ENCODE data around the gene FIS1. TPM values are rescaled to one million over a fixed set of nuclear protein-coding genes. Genes with fewer than 3 reads are reported as not detected.

Gene FIS1
- polyA plus RNA-seq, 1 of the 3 experiments (the other 2 are of a cell fraction): 1,313 TPM

GRCh38 chr7:101234636-101235035 lies 10.2 kb downstream of the FIS1 start:
- ChIA-PET POLR2A (interaction anchor here (0.6 to 3.4 kb wide), 5 partner anchors 9 to 1033 kb away, joined by 3 to 15 read pairs (median 3); partner anchors contain the start of gene ZNHIT1), CTCF (interaction anchor here (0.6 to 4.7 kb wide), 15 partner anchors 9 to 308 kb away, joined by 3 to 30 read pairs (median 4); partner anchors contain the start of genes PLOD3 and ZNHIT1)
- peaks cover 6% of the 10 kb centered on the region for H3F3A ChIP-seq (replicated peaks; ENCODE audit: insufficient read depth)
- peaks cover 0 to 5% of the 10 kb centered on the region in 2 experiments; a peak in 1 of 4 replicates for H3K4me1 ChIP-seq (ENCODE audit: control insufficient read depth in 1 of 2, insufficient read depth in 2 of 2, low read depth in 1 of 2, low read length in 1 of 2)
- H2AFZ ChIP-seq (ENCODE audit: low read depth): no peak overlapping the region
- H4K20me1 ChIP-seq (ENCODE audit: insufficient read depth): no peaks in the 10 kb centered on the region
- 94% methylated on average over 5 of the region's 5 CpGs for WGBS (ENCODE audit: low lambda C conversion rate)
- no peak overlapping the region for H3K9ac ChIP-seq
- DNase-seq: peak; percentile 41
- H3K27me3 ChIP-seq (ENCODE audit: insufficient read depth): no peaks in the 10 kb centered on the region
- H3K36me3 ChIP-seq (replicated peaks in 1 of 2; ENCODE audit: control insufficient read depth in 1 of 2, insufficient read depth in 2 of 2, low read length in 1 of 2): peaks cover 7 to 36% of the 10 kb centered on the region in 2 experiments
- H3K4me2 ChIP-seq: no peak overlapping the region
- no peaks in the 10 kb centered on the region for H3K9me3 ChIP-seq
- no peak overlapping the region for H3K4me3 ChIP-seq (ENCODE audit: low read depth in 2 of 2, low read length in 1 of 2)
- no peaks in the 10 kb centered on the region for H3K79me2 ChIP-seq (ENCODE audit: insufficient read depth)
- TF ChIP-seq FOSL2 (IDR thresholded peaks at IDR 0.05; ENCODE audit: borderline replicate concordance, low read depth) (no peak), SMC3 (IDR thresholded peaks at IDR 0.05; ENCODE audit: low read depth, low read length) (no peak), USF1 (IDR thresholded peaks at IDR 0.05; ENCODE audit: borderline replicate concordance, low read depth) (no peak), FOXM1 (IDR thresholded peaks at IDR 0.05; ENCODE audit: low read depth) (no peak), POLR2AphosphoS5 (IDR thresholded peaks at IDR 0.05; ENCODE audit: low read depth, low read length) (no peak), FOXJ3 (CRISPR knock-in tag; IDR thresholded peaks at IDR 0.05) (no peak)
- no peaks in the 10 kb centered on the region for H3K9me2 ChIP-seq
- H3K27ac ChIP-seq (ENCODE audit: low read depth in 2 of 2, low read length in 1 of 2): no peak overlapping the region

GRCh38 chr7:101233907-101234547 lies 10.9 kb downstream of the FIS1 start:
- no peaks in the 10 kb centered on the region for H3K27me3 ChIP-seq (ENCODE audit: insufficient read depth)
- 95% methylated on average over 21 of the region's 21 CpGs for WGBS (ENCODE audit: low lambda C conversion rate)
- H3K4me1 ChIP-seq (ENCODE audit: control insufficient read depth in 1 of 2, insufficient read depth in 2 of 2, low read depth in 1 of 2, low read length in 1 of 2): peaks cover 0 to 5% of the 10 kb centered on the region in 2 experiments; a peak in 1 of 4 replicates
- CTCF ChIA-PET: interaction anchor here (1.2 to 4.7 kb wide), 11 partner anchors 10 to 207 kb away, joined by 3 to 30 read pairs (median 5); partner anchors contain the start of genes PLOD3 and ZNHIT1
- H3K36me3 ChIP-seq (replicated peaks in 1 of 2; ENCODE audit: control insufficient read depth in 1 of 2, insufficient read depth in 2 of 2, low read length in 1 of 2): peaks cover 11 to 30% of the 10 kb centered on the region in 2 experiments
- H3K9me2 ChIP-seq: no peaks in the 10 kb centered on the region
- H3K9ac ChIP-seq: no peak overlapping the region
- H4K20me1 ChIP-seq (ENCODE audit: insufficient read depth): no peaks in the 10 kb centered on the region
- DNase-seq: peak; percentile 33
- no peak overlapping the region for H2AFZ ChIP-seq (ENCODE audit: low read depth)
- TF ChIP-seq REST (IDR thresholded peaks at IDR 0.05; ENCODE audit: low read depth, low read length) (no peak), TAF1 (IDR thresholded peaks at IDR 0.05; ENCODE audit: borderline replicate concordance, low read depth, low read length) (no peak), GATA2 (CRISPR knock-in tag; IDR thresholded peaks at IDR 0.05) (no peak), SIN3A (IDR thresholded peaks at IDR 0.05; ENCODE audit: borderline replicate concordance, low read depth, low read length) (no peak), MEF2A (IDR thresholded peaks at IDR 0.05; ENCODE audit: borderline replicate concordance, low read depth) (no peak), MAX (IDR thresholded peaks at IDR 0.05; ENCODE audit: low read depth) (no peak), RCOR1 (IDR thresholded peaks at IDR 0.05; ENCODE audit: low read length) (no peak), SMC3 (IDR thresholded peaks at IDR 0.05; ENCODE audit: low read depth, low read length) (no peak), USF2 (IDR thresholded peaks at IDR 0.05; ENCODE audit: borderline replicate concordance, low read depth, low read length) (no peak), POLR2AphosphoS5 (IDR thresholded peaks at IDR 0.05; ENCODE audit: low read depth, low read length) (no peak), MXI1 (IDR thresholded peaks at IDR 0.05; ENCODE audit: low read depth, low read length) (no peak), FOXM1 (IDR thresholded peaks at IDR 0.05; ENCODE audit: low read depth) (no peak), PBX3 (IDR thresholded peaks at IDR 0.05) (no peak), NRF1 (IDR thresholded peaks at IDR 0.05; ENCODE audit: low read depth, low read length) (no peak), TCF12 (IDR thresholded peaks at IDR 0.05) (no peak)
- no peak overlapping the region for H3K4me3 ChIP-seq (ENCODE audit: low read depth in 2 of 2, low read length in 1 of 2)
- H3F3A ChIP-seq (replicated peaks; ENCODE audit: insufficient read depth): peaks cover 6% of the 10 kb centered on the region
- no peaks in the 10 kb centered on the region for H3K79me2 ChIP-seq (ENCODE audit: insufficient read depth)
- no peak overlapping the region for H3K27ac ChIP-seq (ENCODE audit: low read depth in 2 of 2, low read length in 1 of 2)
- H3K4me2 ChIP-seq: no peak overlapping the region
- POLR2A ChIA-PET: interaction anchor here (0.6 to 3.4 kb wide), 3 partner anchors 10 to 1034 kb away, joined by 3 to 15 read pairs (median 4); partner anchors contain the start of genes PLOD3 and ZNHIT1
- H3K9me3 ChIP-seq: no peaks in the 10 kb centered on the region

All from SK-N-SH (cell line).